Measurements from ENCODE around the gene LTBP3.

LTBP3 gene

DNA sequence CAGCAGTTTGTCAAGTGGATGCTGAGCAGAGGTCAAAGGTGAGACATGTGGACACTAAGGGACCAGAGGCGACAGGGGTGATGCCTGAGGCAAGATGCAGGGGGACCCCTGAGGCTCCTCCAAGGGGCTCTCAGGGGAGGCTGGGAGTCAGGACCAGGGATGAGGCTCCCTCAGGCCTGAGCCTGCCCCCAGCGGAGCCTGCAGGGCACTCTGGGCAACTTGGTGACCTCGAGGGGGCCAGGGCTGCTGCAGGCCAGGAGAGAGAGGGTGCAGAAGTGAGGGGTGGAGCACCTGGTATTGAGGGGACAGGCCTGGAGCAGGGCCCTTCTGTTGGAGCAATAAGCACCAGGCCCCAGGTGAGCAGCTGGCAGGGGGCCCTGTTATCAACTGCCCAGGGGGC lies 23.8 kb upstream of the LTBP3 start:
- Histone ChIP-seq H2BK5ac (ENCODE audit: low read length) (no peak overlapping the region), H2BK120ac (ENCODE audit: low read depth, low read length) (no peak overlapping the region), H3K18ac (ENCODE audit: low read length) (no peak overlapping the region), H3K36me3 (ENCODE audit: control insufficient read depth, insufficient read depth, low read length) (no peaks in the 10 kb centered on the region), H3K23ac (ENCODE audit: low read length) (no peak overlapping the region), H3K4me1 (ENCODE audit: control insufficient read depth, low read depth, low read length) (no peaks in the 10 kb centered on the region), H3K56ac (ENCODE audit: low read length) (no peak overlapping the region), H3K9ac (ENCODE audit: low read length) (no peak overlapping the region), H4K8ac (ENCODE audit: low read depth, low read length) (no peak overlapping the region), H3K4me3 (ENCODE audit: low read length) (no peak overlapping the region), H3K79me1 (ENCODE audit: low read length) (no peaks in the 10 kb centered on the region), H4K5ac (ENCODE audit: low read length) (no peak overlapping the region), H3K79me2 (ENCODE audit: control insufficient read depth, insufficient read depth, low read length) (no peaks in the 10 kb centered on the region), H3K27ac (ENCODE audit: low read depth, low read length) (no peak overlapping the region), H2BK15ac (replicated peaks; ENCODE audit: low read depth) (no peak overlapping the region), H3K4me2 (ENCODE audit: low read length) (no peak overlapping the region), H3K4ac (ENCODE audit: low read depth, low read length) (no peak overlapping the region), H2AK5ac (ENCODE audit: low read length) (no peak overlapping the region), H3K27me3 (ENCODE audit: insufficient read depth, low read length, poor library complexity) (peaks cover 2% of the 10 kb centered on the region)
- no peak for DNase-seq
- WGBS (ENCODE audit: extremely low coverage, insufficient coverage, low lambda C conversion rate): no CpG with 5 or more reads among the region's 3 CpGs

DNA sequence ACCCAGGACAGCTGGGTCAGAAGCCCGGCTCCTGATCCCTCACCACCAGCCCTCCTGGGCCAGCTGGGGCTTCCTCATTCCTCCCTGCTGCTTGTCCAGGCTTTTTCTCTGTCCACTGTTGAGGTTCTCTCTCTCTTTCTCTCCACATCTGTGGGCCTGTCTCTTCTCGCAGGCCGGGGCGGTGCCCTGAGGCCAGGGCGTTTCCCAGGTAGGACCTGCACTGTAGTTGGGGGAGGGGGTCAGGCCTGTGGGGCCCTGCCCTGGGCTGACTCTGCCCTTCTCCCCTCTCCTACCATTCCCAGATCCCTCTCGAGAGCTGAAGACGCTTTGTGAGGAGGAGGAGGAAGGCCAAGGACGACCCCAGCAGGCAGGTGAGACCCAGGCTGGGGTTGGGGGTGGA lies 22.6 kb upstream of the LTBP3 start:
- Histone ChIP-seq H2BK120ac (ENCODE audit: low read depth, low read length) (no peak overlapping the region), H3K27ac (ENCODE audit: low read depth, low read length) (no peak overlapping the region), H3K79me1 (ENCODE audit: low read length) (no peaks in the 10 kb centered on the region), H3K9ac (ENCODE audit: low read length) (no peak overlapping the region), H3K4me2 (ENCODE audit: low read length) (no peak overlapping the region), H3K79me2 (ENCODE audit: control insufficient read depth, insufficient read depth, low read length) (no peaks in the 10 kb centered on the region), H3K18ac (ENCODE audit: low read length) (no peak overlapping the region), H4K5ac (ENCODE audit: low read length) (no peak overlapping the region), H2AK5ac (ENCODE audit: low read length) (no peak overlapping the region), H3K4me1 (ENCODE audit: control insufficient read depth, low read depth, low read length) (no peaks in the 10 kb centered on the region), H3K56ac (ENCODE audit: low read length) (no peak overlapping the region), H2BK5ac (ENCODE audit: low read length) (no peak overlapping the region), H2BK15ac (replicated peaks; ENCODE audit: low read depth) (no peak overlapping the region), H3K23ac (ENCODE audit: low read length) (no peak overlapping the region), H3K36me3 (ENCODE audit: control insufficient read depth, insufficient read depth, low read length) (no peaks in the 10 kb centered on the region), H3K27me3 (ENCODE audit: insufficient read depth, low read length, poor library complexity) (peaks cover 2% of the 10 kb centered on the region), H3K4ac (ENCODE audit: low read depth, low read length) (no peak overlapping the region), H3K4me3 (ENCODE audit: low read length) (no peak overlapping the region), H4K8ac (ENCODE audit: low read depth, low read length) (no peak overlapping the region)
- WGBS (ENCODE audit: extremely low coverage, insufficient coverage, low lambda C conversion rate): no CpG with 5 or more reads among the region's 8 CpGs
- no peak for DNase-seq

DNA sequence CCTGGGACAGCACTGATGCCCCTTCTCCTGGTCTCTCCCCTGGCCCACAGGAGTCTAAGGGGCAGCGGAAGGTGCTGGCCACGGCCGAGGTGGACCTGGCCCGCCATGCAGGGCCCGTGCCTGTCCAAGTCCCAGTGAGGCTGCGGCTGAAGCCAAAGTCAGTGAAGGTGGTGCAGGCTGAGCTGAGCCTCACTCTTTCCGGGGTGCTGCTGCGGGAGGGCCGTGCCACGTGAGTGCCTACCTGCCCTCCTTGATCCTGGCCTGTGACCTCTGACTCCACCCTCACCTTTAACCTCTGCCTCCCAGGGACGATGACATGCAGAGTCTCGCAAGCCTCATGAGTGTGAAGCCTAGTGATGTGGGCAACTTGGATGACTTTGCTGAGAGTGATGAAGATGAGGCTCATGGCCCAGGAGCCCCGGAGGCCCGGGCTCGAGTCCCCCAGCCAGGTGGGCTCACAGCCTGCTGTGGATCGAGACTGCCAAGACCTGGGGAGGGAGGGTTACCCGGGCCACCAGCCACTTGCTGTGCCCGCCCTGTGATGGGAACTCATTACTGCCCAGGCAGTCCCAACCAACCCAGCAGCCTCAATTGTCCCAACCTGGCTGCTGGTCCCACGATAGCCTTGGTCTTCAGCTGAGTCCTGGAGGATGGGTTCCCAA lies 22.0 kb upstream of the LTBP3 start:
- Histone ChIP-seq H3K4ac (ENCODE audit: low read depth, low read length) (no peak overlapping the region), H3K9ac (ENCODE audit: low read length) (no peak overlapping the region), H3K4me2 (ENCODE audit: low read length) (no peak overlapping the region), H2BK5ac (ENCODE audit: low read length) (no peak overlapping the region), H3K27me3 (ENCODE audit: insufficient read depth, low read length, poor library complexity) (no peaks in the 10 kb centered on the region), H3K27ac (ENCODE audit: low read depth, low read length) (no peak overlapping the region), H3K4me3 (ENCODE audit: low read length) (no peak overlapping the region), H3K36me3 (ENCODE audit: control insufficient read depth, insufficient read depth, low read length) (no peaks in the 10 kb centered on the region), H3K79me1 (ENCODE audit: low read length) (no peaks in the 10 kb centered on the region), H3K56ac (ENCODE audit: low read length) (no peak overlapping the region), H3K23ac (ENCODE audit: low read length) (no peak overlapping the region), H3K4me1 (ENCODE audit: control insufficient read depth, low read depth, low read length) (no peaks in the 10 kb centered on the region), H4K8ac (ENCODE audit: low read depth, low read length) (no peak overlapping the region), H4K5ac (ENCODE audit: low read length) (no peak overlapping the region), H3K79me2 (ENCODE audit: control insufficient read depth, insufficient read depth, low read length) (no peaks in the 10 kb centered on the region), H3K18ac (ENCODE audit: low read length) (no peak overlapping the region), H2BK15ac (replicated peaks; ENCODE audit: low read depth) (no peak overlapping the region), H2BK120ac (ENCODE audit: low read depth, low read length) (no peak overlapping the region), H2AK5ac (ENCODE audit: low read length) (no peak overlapping the region)
- WGBS (ENCODE audit: extremely low coverage, insufficient coverage, low lambda C conversion rate): no CpG with 5 or more reads among the region's 19 CpGs
- DNase-seq: no peak

- no peaks in the 10 kb centered on the region for H3K27me3 ChIP-seq (ENCODE audit: insufficient read depth, low read length, poor library complexity)
Observed at GRCh38 chr11:65579291-65579690, 21.1 kb upstream of the LTBP3 start.

DNA sequence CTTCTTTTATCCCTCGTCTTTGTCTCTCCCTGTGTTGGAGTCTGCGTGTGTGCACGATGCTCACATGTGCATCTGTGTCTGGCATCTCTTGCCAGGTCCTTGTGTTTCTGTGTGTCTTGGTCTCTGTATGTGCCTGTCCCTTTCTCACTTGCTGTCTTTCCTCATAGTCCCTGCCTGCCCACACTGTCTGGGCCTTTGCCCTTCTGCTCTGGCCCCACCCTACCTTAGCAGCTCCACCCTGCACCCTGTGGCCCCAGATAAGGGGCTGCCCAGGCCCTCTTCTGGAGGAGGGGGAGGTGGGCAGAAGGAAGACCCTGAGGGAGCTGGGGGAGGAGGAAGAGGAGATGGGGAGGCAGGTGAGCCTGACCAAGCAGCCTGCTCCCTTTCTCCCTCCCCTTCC lies 20.5 kb upstream of the LTBP3 start:
- H3K27me3 ChIP-seq (ENCODE audit: insufficient read depth, low read length, poor library complexity): no peaks in the 10 kb centered on the region
- WGBS (ENCODE audit: extremely low coverage, insufficient coverage, low lambda C conversion rate): no CpG with 5 or more reads among the region's 3 CpGs

More at GRCh38 chr11:65579291-65579690, 21.1 kb upstream of the LTBP3 start:
- no peak overlapping the region for H3K4me3 ChIP-seq (ENCODE audit: low read length)
- no peak overlapping the region for H2BK120ac ChIP-seq (ENCODE audit: low read depth, low read length)
- peaks cover 2% of the 10 kb centered on the region for H3K4me1 ChIP-seq (ENCODE audit: control insufficient read depth, low read depth, low read length)
- H2AK5ac ChIP-seq (ENCODE audit: low read length): no peak overlapping the region
- WGBS (ENCODE audit: extremely low coverage, insufficient coverage, low lambda C conversion rate): no CpG with 5 or more reads among the region's 4 CpGs
- H3K9ac ChIP-seq (ENCODE audit: low read length): no peak overlapping the region
- no peak overlapping the region for H3K4me2 ChIP-seq (ENCODE audit: low read length)
- H3K27ac ChIP-seq (ENCODE audit: low read depth, low read length): no peak overlapping the region
- no peak overlapping the region for H3K56ac ChIP-seq (ENCODE audit: low read length)
- H2BK15ac ChIP-seq (replicated peaks; ENCODE audit: low read depth): no peak overlapping the region
- no peak overlapping the region for H2BK5ac ChIP-seq (ENCODE audit: low read length)
- DNase-seq: no peak
- no peak overlapping the region for H3K4ac ChIP-seq (ENCODE audit: low read depth, low read length)
- no peaks in the 10 kb centered on the region for H3K36me3 ChIP-seq (ENCODE audit: control insufficient read depth, insufficient read depth, low read length)
- no peak overlapping the region for H3K23ac ChIP-seq (ENCODE audit: low read length)
- no peak overlapping the region for H4K8ac ChIP-seq (ENCODE audit: low read depth, low read length)
- no peaks in the 10 kb centered on the region for H3K79me1 ChIP-seq (ENCODE audit: low read length)
- no peak overlapping the region for H4K5ac ChIP-seq (ENCODE audit: low read length)
- H3K79me2 ChIP-seq (ENCODE audit: control insufficient read depth, insufficient read depth, low read length): no peaks in the 10 kb centered on the region
- no peak overlapping the region for H3K18ac ChIP-seq (ENCODE audit: low read length)

GRCh38 chr11:65578134-65578533 lies 20.0 kb upstream of the LTBP3 start:
- Histone ChIP-seq H3K79me2 (ENCODE audit: control insufficient read depth, insufficient read depth, low read length) (no peaks in the 10 kb centered on the region), H3K4me2 (ENCODE audit: low read length) (no peak overlapping the region), H3K56ac (ENCODE audit: low read length) (no peak overlapping the region), H2AK5ac (ENCODE audit: low read length) (no peak overlapping the region), H2BK5ac (ENCODE audit: low read length) (no peak overlapping the region), H3K4me1 (ENCODE audit: control insufficient read depth, low read depth, low read length) (peaks cover 2% of the 10 kb centered on the region), H3K4me3 (ENCODE audit: low read length) (no peak overlapping the region), H2BK120ac (ENCODE audit: low read depth, low read length) (no peak overlapping the region), H4K8ac (ENCODE audit: low read depth, low read length) (no peak overlapping the region), H3K23ac (ENCODE audit: low read length) (no peak overlapping the region), H3K36me3 (ENCODE audit: control insufficient read depth, insufficient read depth, low read length) (no peaks in the 10 kb centered on the region), H4K5ac (ENCODE audit: low read length) (no peak overlapping the region), H3K18ac (ENCODE audit: low read length) (no peak overlapping the region), H3K79me1 (ENCODE audit: low read length) (no peaks in the 10 kb centered on the region), H3K4ac (ENCODE audit: low read depth, low read length) (no peak overlapping the region), H3K9ac (ENCODE audit: low read length) (no peak overlapping the region), H3K27me3 (ENCODE audit: insufficient read depth, low read length, poor library complexity) (no peaks in the 10 kb centered on the region), H2BK15ac (replicated peaks; ENCODE audit: low read depth) (no peak overlapping the region), H3K27ac (ENCODE audit: low read depth, low read length) (no peak overlapping the region)
- WGBS (ENCODE audit: extremely low coverage, insufficient coverage, low lambda C conversion rate): no CpG with 5 or more reads among the region's 7 CpGs
- no peak for DNase-seq

More for the DNA sequence above, 20.5 kb upstream of the LTBP3 start:
- Histone ChIP-seq H4K8ac (ENCODE audit: low read depth, low read length) (no peak overlapping the region), H4K5ac (ENCODE audit: low read length) (no peak overlapping the region), H3K23ac (ENCODE audit: low read length) (no peak overlapping the region), H2BK5ac (ENCODE audit: low read length) (no peak overlapping the region), H3K56ac (ENCODE audit: low read length) (no peak overlapping the region), H3K79me2 (ENCODE audit: control insufficient read depth, insufficient read depth, low read length) (no peaks in the 10 kb centered on the region), H3K18ac (ENCODE audit: low read length) (no peak overlapping the region), H2BK15ac (replicated peaks; ENCODE audit: low read depth) (no peak overlapping the region), H3K4ac (ENCODE audit: low read depth, low read length) (no peak overlapping the region), H2AK5ac (ENCODE audit: low read length) (no peak overlapping the region), H3K4me1 (ENCODE audit: control insufficient read depth, low read depth, low read length) (peaks cover 2% of the 10 kb centered on the region), H3K27ac (ENCODE audit: low read depth, low read length) (no peak overlapping the region), H3K36me3 (ENCODE audit: control insufficient read depth, insufficient read depth, low read length) (no peaks in the 10 kb centered on the region), H2BK120ac (ENCODE audit: low read depth, low read length) (no peak overlapping the region), H3K79me1 (ENCODE audit: low read length) (no peaks in the 10 kb centered on the region), H3K9ac (ENCODE audit: low read length) (no peak overlapping the region), H3K4me2 (ENCODE audit: low read length) (no peak overlapping the region), H3K4me3 (ENCODE audit: low read length) (no peak overlapping the region)
- no peak for DNase-seq

Data from mesendoderm (in vitro differentiated cells).